HCT116 (cell line): Measurements from ENCODE around the gene UQCRQ. TPM values are rescaled to one million over a fixed set of nuclear protein-coding genes. Genes with fewer than 3 reads are reported as not detected.
A peak's percentile ranks its signal among the peaks of the same experiment; 100 is the strongest.

Source experiments
- ATAC-seq: fragments of 200-7000 bp; cut with Tn5 transposase; 2 replicates; pipeline ENCODE4 v1.9.1; 2020; ENCODE audit warnings: mild to moderate bottlenecking, moderate library complexity
- BruUV-seq: library from RNA; stranded (reverse); fragments of 400-500 nt; replicated peaks from 2 replicates; lab custom pipeline; 2021; lab: Mats Ljungman, UMichigan
- CTCF ChIA-PET: fragments of 300-600 bp; sonication (Branson Sonifier 250); formaldehyde crosslinking; loops from one replicate; lab custom pipeline; 2021; ENCODE audit warnings: antibody characterized with exemption; lab: Charles Lee
- POLR2A ChIA-PET: fragments of 300-600, 350-600 bp; sonication (Branson Sonifier 250); formaldehyde crosslinking; loops from one replicate; lab custom pipeline; 2021; ENCODE audit warnings: antibody characterized with exemption; lab: Charles Lee
- RAD21 ChIA-PET, 2 experiments: fragments of 300-600 bp; sonication (Branson Sonifier 250); formaldehyde crosslinking; loops; one replicate each; lab custom pipeline; 2023; ENCODE audit warnings: low total read pairs in 2 of 2; ENCODE audit not compliant: uncharacterized antibody in 2 of 2, unreplicated experiment in 2 of 2, low non-redundant PET in 1 of 2; lab: Charles Lee
- DNase-seq: peaks from one replicate; pipeline ENCODE4 v3.0.0-alpha.2; 2010; ENCODE audit warnings: low read depth, low spot score
- H2AFZ ChIP-seq: fragments of 200-600 bp; shearing (Covaris generic), sonication (generic); 2 replicates; pipeline ENCODE4 v1.6.1; 2017; ENCODE audit warnings: low read depth, mixed run types, mixed read lengths, antibody characterized with exemption, low read length; ENCODE audit not compliant: poor library complexity, severe bottlenecking
- H3K27ac ChIP-seq: 2 replicates; pipeline ENCODE4 v1.5.1; 2012; ENCODE audit warnings: low read depth, low read length
- H3K27me3 ChIP-seq: fragments of 200-600 bp; sonication (generic); 2 replicates; pipeline ENCODE4 v1.6.1; 2016; ENCODE audit warnings: mixed run types, low read length, mixed read lengths; ENCODE audit not compliant: insufficient read depth
- H3K36me3 ChIP-seq, 2 experiments: fragments of 200-500 bp in 1 of 2; fragments of 200-600 bp in 1 of 2; sonication (Bioruptor generic) in 1 of 2; sonication (generic) in 1 of 2; 2 replicates each; pipeline versions ENCODE4 v1.5.1 to v1.6.1; 2014 to 2016; ENCODE audit warnings: low read length in 2 of 2, inconsistent platforms in 1 of 2, mixed read lengths in 1 of 2, mixed run types in 1 of 2; ENCODE audit not compliant: insufficient read depth in 2 of 2, control insufficient read depth in 1 of 2
- H3K4me1 ChIP-seq, 2 experiments: fragments of 200-600 bp in 1 of 2; sonication (generic) in 1 of 2; 2 replicates each; pipeline versions ENCODE4 v1.5.1 to v1.6.1; 2012 to 2017; ENCODE audit warnings: low read length in 2 of 2, inconsistent platforms in 1 of 2, mild to moderate bottlenecking in 1 of 2, mixed read lengths in 1 of 2, mixed run types in 1 of 2, moderate library complexity in 1 of 2; ENCODE audit not compliant: insufficient read depth in 2 of 2, control insufficient read depth in 1 of 2
- H3K4me2 ChIP-seq: fragments of 200-600 bp; sonication (generic); 2 replicates; pipeline ENCODE4 v1.6.1; 2017; ENCODE audit warnings: mixed run types, low read length, mixed read lengths
- H3K4me3 ChIP-seq, 2 experiments: fragments of 200-600 bp in 1 of 2; sonication (generic) in 1 of 2; replicated peaks in 1 of 2; 2 replicates each; pipeline ENCODE4 v1.5.1; 2011 to 2016; ENCODE audit warnings: low read length in 2 of 2, control low read depth in 1 of 2, low read depth in 1 of 2, mild to moderate bottlenecking in 1 of 2, mixed read lengths in 1 of 2, mixed run types in 1 of 2
- H3K79me2 ChIP-seq: fragments of 200-600 bp; sonication (generic); 2 replicates; pipeline ENCODE4 v1.6.1; 2017; ENCODE audit warnings: mild to moderate bottlenecking, mixed run types, low read length, moderate library complexity, mixed read lengths; ENCODE audit not compliant: insufficient read depth
- H3K9ac ChIP-seq: fragments of 200-600 bp; sonication (generic); 2 replicates; pipeline ENCODE4 v1.6.1; 2016; ENCODE audit warnings: low read length, mixed read lengths
- H3K9me2 ChIP-seq: fragments of 200-600 bp; sonication (generic), shearing (Covaris generic); 2 replicates; pipeline ENCODE4 v1.6.1; 2017; ENCODE audit warnings: mixed run types, mild to moderate bottlenecking, moderate library complexity; ENCODE audit not compliant: insufficient read depth
- H3K9me3 ChIP-seq, 2 experiments: fragments of 200-500 bp in 1 of 2; fragments of 200-600 bp in 1 of 2; sonication (Bioruptor generic) in 1 of 2; sonication (generic) in 1 of 2; 2 replicates each; pipeline ENCODE4 v1.6.1; 2014 to 2017; ENCODE audit warnings: low read length in 2 of 2, mixed read lengths in 2 of 2, inconsistent platforms in 1 of 2, low read depth in 1 of 2, mild to moderate bottlenecking in 1 of 2, mixed run types in 1 of 2, moderate library complexity in 1 of 2; ENCODE audit not compliant: control insufficient read depth in 1 of 2, insufficient read depth in 1 of 2
- H4K20me1 ChIP-seq: fragments of 200-600 bp; sonication (generic), shearing (Covaris generic); 2 replicates; pipeline ENCODE4 v1.6.1; 2017; ENCODE audit warnings: mixed run types, mild to moderate bottlenecking, moderate library complexity; ENCODE audit not compliant: insufficient read depth
- ELF1 ChIP-seq: IDR thresholded peaks from 2 replicates; pipeline ENCODE4 v1.6.1; 2012; ENCODE audit warnings: low read depth, borderline replicate concordance
- SIN3A ChIP-seq: IDR thresholded peaks from 2 replicates; pipeline ENCODE4 v1.6.1; 2012; ENCODE audit warnings: low read depth
- SP1 ChIP-seq: IDR thresholded peaks from 2 replicates; pipeline ENCODE4 v1.6.1; 2012; ENCODE audit warnings: low read depth
- SRF ChIP-seq: IDR thresholded peaks from 2 replicates; pipeline ENCODE4 v1.6.1; 2012; ENCODE audit warnings: low read depth
- YY1 ChIP-seq: IDR thresholded peaks from 2 replicates; pipeline ENCODE4 v1.6.1; 2011; ENCODE audit warnings: low read length, low read depth, moderate library complexity, mild to moderate bottlenecking; ENCODE audit not compliant: insufficient replicate concordance; ENCODE audit errors: extremely low read depth
- intact Hi-C: fragments of 100-400 bp; cut with micrococcal nuclease; formaldehyde crosslinking; loops from 2 replicates; pipeline ENCODE4 v1.10.0; 2022
- total RNA-seq: library from RNA; stranded (reverse); gene quantifications from one replicate; pipeline ENCODE4 v1.2.1, GENCODE V29; 2021; ENCODE audit not compliant: unreplicated experiment
- TF ChIP-seq, protein P1 (sequence below), 3 experiments: fragments of 200-600 bp in 1 of 3; sonication (generic) in 1 of 3; IDR thresholded peaks in 2 of 3; conservative IDR thresholded peaks in 1 of 3; 2 replicates each; pipeline ENCODE4 v1.5.1; 2012 to 2017; ENCODE audit warnings: low read depth in 2 of 3, low read length in 2 of 3, antibody characterized with exemption in 1 of 3, borderline replicate concordance in 1 of 3, control low read depth in 1 of 3, mild to moderate bottlenecking in 1 of 3, mixed read lengths in 1 of 3, mixed run types in 1 of 3, moderate library complexity in 1 of 3; ENCODE audit not compliant: insufficient read depth in 1 of 3
- TF ChIP-seq, protein P2 (sequence below): IDR thresholded peaks from 2 replicates; pipeline ENCODE4 v1.6.1; 2012

Gene UQCRQ
- total RNA-seq, 1 experiment from 2014 or later, result 528 TPM

DNA sequence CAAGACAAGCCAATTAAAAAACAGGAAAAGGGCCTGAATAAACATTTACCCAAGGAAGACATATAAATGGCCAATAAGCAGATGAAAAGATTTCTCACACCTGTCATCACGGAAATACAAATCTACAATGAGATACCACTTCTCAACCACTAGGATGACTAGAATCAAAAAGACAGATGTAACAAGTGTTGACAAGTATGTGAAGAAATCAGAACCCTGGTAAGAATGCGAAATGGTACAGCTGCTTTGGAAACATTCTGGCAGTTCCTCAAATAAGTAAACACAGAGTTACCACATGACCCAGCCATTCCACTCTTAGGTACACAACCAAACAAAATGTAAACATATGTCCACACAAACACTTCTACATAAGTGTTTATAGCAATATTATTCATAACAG lies 39.5 kb downstream of the UQCRQ start:
- Histone ChIP-seq H3K4me3 (no peak overlapping the region), H3K27me3 (no peaks in the 10 kb centered on the region), H3K9me2 (no peaks in the 10 kb centered on the region), H3K9me3 (no peaks in the 10 kb centered on the region), H3K4me1 (no peaks in the 10 kb centered on the region), H4K20me1 (no peaks in the 10 kb centered on the region), H3K27ac (no peak overlapping the region), H2AFZ (no peak overlapping the region), H3K4me2 (no peak overlapping the region), H3K36me3 (0 out of 4 replicates have a peak, but pooled peaks cover 0 to 5% of the 10 kb centered on the region in 2 experiments), H3K9ac (no peak overlapping the region), H3K79me2 (0 out of 2 replicates have a peak, but pooled peaks cover 8% of the 10 kb centered on the region)
- ChIA-PET RAD21 (no interaction called here), CTCF (no interaction called here), POLR2A (interaction anchor here (1.0 kb wide), 1 partner anchor 34 kb away, joined by 3 read pairs; no protein-coding TSS in a partner anchor)
- no TSS peak for BruUV-seq
- no peak for ATAC-seq
- TF ChIP-seq, protein P1, sequence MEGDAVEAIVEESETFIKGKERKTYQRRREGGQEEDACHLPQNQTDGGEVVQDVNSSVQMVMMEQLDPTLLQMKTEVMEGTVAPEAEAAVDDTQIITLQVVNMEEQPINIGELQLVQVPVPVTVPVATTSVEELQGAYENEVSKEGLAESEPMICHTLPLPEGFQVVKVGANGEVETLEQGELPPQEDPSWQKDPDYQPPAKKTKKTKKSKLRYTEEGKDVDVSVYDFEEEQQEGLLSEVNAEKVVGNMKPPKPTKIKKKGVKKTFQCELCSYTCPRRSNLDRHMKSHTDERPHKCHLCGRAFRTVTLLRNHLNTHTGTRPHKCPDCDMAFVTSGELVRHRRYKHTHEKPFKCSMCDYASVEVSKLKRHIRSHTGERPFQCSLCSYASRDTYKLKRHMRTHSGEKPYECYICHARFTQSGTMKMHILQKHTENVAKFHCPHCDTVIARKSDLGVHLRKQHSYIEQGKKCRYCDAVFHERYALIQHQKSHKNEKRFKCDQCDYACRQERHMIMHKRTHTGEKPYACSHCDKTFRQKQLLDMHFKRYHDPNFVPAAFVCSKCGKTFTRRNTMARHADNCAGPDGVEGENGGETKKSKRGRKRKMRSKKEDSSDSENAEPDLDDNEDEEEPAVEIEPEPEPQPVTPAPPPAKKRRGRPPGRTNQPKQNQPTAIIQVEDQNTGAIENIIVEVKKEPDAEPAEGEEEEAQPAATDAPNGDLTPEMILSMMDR (IDR thresholded peaks at IDR 0.05 in 2 of 3, conservative IDR thresholded peaks at IDR 0.05 in 1 of 3; ENCODE audit: borderline replicate concordance in 1 of 3, insufficient read depth in 1 of 3, low read depth in 2 of 3, low read length in 2 of 3), result peak in 1 of 3 experiments; percentile 25; a peak in 1 of 6 replicates
- TF ChIP-seq SIN3A, result no peak
- no peak for DNase-seq
- intact Hi-C loops, result no loop called here

DNA sequence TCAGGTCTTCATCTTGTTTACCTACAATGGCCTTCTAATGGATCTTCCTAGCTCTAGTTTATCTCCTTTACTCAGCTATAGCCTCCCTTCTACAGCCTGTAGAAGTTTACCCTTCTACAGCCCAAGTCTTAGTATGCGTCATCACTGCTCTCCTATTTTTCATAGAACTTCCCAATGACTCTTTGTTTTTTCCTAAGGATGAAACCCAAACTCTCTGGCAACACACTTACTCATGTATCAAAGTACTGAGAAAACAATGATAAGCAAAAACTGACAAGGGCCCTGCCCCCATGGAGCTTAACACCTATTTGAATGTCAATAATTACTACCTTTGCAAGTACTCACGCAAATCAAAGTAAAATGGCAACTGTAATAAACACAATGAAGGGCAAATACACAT lies 40.7 kb downstream of the UQCRQ start:
- ChIA-PET CTCF (no interaction called here), RAD21 (no interaction called here), POLR2A (no interaction called here)
- ATAC-seq, result no peak
- TF ChIP-seq SP1 (no peak), SIN3A (no peak), ELF1 (no peak), YY1 (no peak), SRF (no peak)
- TF ChIP-seq, protein P1 (IDR thresholded peaks at IDR 0.05 in 2 of 3, conservative IDR thresholded peaks at IDR 0.05 in 1 of 3; ENCODE audit: borderline replicate concordance in 1 of 3, insufficient read depth in 1 of 3, low read depth in 2 of 3, low read length in 2 of 3), result no peak
- TF ChIP-seq, protein P2, sequence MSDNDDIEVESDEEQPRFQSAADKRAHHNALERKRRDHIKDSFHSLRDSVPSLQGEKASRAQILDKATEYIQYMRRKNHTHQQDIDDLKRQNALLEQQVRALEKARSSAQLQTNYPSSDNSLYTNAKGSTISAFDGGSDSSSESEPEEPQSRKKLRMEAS, result no peak
- Histone ChIP-seq H2AFZ (no peak overlapping the region), H3K4me2 (no peak overlapping the region), H3K27me3 (no peaks in the 10 kb centered on the region), H4K20me1 (no peaks in the 10 kb centered on the region), H3K9me3 (no peaks in the 10 kb centered on the region), H3K27ac (no peak overlapping the region), H3K9ac (no peak overlapping the region), H3K4me1 (no peaks in the 10 kb centered on the region), H3K4me3 (no peak overlapping the region), H3K79me2 (0 out of 2 replicates have a peak, but pooled peaks cover 5% of the 10 kb centered on the region), H3K9me2 (no peaks in the 10 kb centered on the region), H3K36me3 (peaks cover 0 to 4% of the 10 kb centered on the region in 2 experiments; a peak in 1 of 4 replicates)
- no peak for DNase-seq
- intact Hi-C loops, result no loop called here
- BruUV-seq, result no TSS peak
